GM19043 (cell line): ENCODE results near the gene LILRB3.
"Not testable (repeated sequence)": the region's sequence is repeated elsewhere in the genome, so short reads cannot be mapped to it uniquely, and the experiment has no call there.

Experiments
- ATAC-seq: cut with Tn5 transposase; IDR thresholded peaks from one replicate; pipeline ENCODE4 v1.9.1; 2021; ENCODE audit warnings: low read depth; ENCODE audit not compliant: unreplicated experiment

LILRB3 gene

GRCh38 chr19:54214217-54214616 lies 8.6 kb downstream of the LILRB3 start:
- not testable (repeated sequence) for ATAC-seq

- ATAC-seq = no peak
Measured at GRCh38 chr19:54211235-54211634, 11.6 kb downstream of the LILRB3 start.

DNA sequence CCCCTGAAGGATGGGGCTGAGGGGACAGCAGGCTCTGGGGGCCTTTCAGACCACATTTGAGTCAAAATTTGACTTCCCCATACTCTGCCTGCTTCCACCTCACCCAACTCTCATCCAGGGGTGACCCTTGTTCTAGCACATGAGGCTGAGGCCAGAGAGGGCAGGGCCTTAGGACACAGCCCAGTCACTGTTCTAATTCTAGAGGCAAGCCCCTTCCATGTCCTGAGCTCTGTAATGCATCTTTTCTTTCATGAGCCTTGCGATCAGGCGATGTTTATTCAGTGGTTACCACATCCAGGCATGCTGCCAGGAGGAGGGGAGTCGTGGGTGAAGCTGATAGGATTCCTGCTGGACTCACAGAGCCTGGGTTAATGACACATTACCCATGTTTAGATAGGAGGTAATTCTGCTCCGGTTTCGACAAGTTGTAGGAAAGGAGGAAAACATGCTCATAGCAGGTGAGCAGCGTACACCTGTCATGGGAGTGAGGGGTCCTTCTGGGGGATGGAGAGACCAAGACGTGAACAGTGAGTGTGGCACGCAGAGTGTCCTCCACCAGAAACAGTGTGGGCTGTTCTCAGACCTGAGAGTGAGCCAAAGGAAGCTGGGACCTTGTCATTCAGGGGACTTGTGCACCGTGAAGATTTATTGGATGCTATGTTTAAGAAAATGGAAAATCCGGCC lies 12.9 kb downstream of the LILRB3 start:
- ATAC-seq = no peak

GRCh38 chr19:54209058-54209810 lies 13.6 kb downstream of the LILRB3 start:
- ATAC-seq = no peak

- no peak for ATAC-seq
Measured at GRCh38 chr19:54208784-54209057, 14.1 kb downstream of the LILRB3 start.

GRCh38 chr19:54207983-54208783 lies 14.6 kb downstream of the LILRB3 start:
- peak; percentile 39 for ATAC-seq

- no peak for ATAC-seq
Measured at GRCh38 chr19:54207676-54207982, 15.2 kb downstream of the LILRB3 start.

DNA sequence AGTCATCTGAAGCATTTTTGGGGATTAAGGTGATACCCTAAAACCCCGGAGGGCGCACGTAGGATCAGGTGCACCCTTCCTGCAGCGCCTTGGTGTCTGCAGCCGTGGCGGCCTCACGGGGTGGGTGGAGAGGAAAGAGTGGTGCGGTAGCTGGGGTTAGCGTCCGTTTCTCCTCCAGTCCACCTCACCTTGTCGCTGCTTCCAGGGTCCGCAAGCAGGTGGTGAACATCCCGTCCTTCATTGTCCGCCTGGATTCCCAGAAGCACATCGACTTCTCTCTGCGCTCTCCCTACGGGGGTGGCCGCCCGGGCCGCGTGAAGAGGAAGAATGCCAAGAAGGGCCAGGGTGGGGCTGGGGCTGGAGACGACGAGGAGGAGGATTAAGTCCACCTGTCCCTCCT lies 15.6 kb downstream of the LILRB3 start:
- not testable (repeated sequence) for ATAC-seq

- ATAC-seq = no peak
Measured at GRCh38 chr19:54206831-54207177, 16.0 kb downstream of the LILRB3 start.

DNA sequence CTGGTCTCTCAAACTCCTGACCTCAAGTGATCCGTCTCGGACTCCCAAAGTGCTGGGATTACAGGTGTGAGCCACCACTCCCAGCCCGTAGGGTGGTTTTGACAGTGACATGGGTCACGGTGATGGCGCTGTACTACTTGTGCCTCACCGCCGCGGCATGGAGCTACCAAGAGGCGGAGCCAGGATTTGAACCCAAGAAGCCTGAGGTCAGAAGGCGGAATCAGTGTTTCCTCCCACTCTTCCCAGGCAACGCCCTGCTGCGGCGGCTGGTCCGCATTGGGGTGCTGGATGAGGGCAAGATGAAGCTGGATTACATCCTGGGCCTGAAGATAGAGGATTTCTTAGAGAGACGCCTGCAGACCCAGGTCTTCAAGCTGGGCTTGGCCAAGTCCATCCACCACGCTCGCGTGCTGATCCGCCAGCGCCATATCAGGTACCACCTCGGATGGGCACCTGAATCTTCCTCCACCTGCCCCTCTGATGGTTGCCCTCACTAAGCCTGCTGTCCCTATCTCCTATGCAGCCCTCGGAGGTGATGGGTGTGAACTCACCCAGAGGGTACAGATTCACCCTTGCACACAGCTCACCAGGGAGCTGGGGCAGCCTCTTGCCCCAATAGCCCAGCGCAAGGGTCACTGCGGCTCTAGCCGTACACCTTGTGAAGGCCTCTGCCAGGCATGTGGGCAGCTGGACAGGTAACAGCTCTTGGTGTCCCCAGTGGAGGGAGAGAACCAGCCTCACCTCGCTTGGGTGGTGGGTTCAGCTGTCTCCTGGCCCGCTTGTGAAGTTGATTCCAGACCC lies 16.6 kb downstream of the LILRB3 start:
- no peak for ATAC-seq

GRCh38 chr19:54204767-54205468 lies 17.9 kb downstream of the LILRB3 start:
- ATAC-seq = no peak

GRCh38 chr19:54203151-54203611 lies 19.6 kb downstream of the LILRB3 start:
- ATAC-seq = no peak

GRCh38 chr19:54201980-54202379 lies 20.8 kb downstream of the LILRB3 start:
- ATAC-seq = no peak

- peak; percentile 9 for ATAC-seq
Measured at GRCh38 chr19:54201172-54201701, 21.6 kb downstream of the LILRB3 start.

DNA sequence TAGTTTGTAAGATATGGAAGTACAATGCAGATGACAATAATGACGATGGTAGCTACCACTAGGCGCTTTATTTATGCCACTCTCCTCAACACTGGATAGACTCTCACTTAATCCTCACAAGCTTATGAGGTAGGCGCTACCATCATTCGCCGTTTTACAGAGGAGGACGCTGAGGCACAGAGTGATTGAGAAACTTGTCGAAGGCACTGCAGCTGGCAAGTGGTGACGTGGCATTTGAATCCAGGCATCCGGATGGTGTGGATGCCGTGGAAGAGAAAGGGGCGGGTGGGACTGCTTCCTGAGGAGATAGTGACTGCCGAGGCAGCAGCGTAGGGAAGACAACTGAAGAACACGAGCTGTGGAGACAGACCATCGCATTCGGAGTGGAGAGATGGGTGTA lies 23.4 kb downstream of the LILRB3 start:
- no peak for ATAC-seq

- ATAC-seq = no peak
Measured at GRCh38 chr19:54197121-54197520, 25.7 kb downstream of the LILRB3 start.

DNA sequence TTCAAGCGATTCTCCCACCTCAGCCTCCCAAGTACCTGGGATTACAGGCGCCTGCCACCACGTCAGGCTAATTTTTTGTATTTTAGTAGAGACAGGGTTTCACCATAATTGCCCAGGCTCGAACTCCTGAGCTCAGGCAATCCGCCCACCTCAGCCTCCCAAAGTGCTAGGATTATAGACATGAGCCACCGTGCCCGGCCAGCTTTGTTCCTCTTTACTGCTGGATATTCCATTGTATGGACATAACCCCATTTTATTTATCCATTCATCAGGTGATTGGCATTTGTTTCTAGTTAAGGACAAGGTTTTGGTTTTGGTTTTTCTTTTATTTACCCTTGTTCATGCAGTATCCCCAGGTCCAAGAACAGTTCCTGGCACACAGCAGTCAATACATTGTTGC lies 26.3 kb downstream of the LILRB3 start:
- no peak for ATAC-seq

DNA sequence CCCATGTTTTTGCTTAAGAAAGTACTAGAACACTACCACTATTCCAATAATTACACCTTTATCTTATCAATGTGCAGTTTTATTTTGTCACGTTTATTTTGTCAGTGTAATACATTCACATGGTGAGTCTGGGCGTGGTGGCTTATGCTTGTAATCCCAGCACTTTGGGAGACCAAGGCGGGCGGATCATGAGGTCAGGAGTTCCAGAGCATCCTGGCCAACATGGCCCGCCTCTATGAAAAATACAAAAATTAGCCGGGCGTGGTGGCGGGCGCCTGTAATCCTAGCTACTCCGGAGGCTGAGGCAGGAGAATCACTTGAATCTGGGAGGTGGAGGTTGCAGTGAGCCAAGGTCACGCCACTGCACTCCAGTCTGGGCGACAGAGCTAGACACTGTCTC lies 28.3 kb downstream of the LILRB3 start:
- ATAC-seq = not testable (repeated sequence)

- no peak for ATAC-seq
Measured at GRCh38 chr19:54193011-54193410, 29.8 kb downstream of the LILRB3 start.

DNA sequence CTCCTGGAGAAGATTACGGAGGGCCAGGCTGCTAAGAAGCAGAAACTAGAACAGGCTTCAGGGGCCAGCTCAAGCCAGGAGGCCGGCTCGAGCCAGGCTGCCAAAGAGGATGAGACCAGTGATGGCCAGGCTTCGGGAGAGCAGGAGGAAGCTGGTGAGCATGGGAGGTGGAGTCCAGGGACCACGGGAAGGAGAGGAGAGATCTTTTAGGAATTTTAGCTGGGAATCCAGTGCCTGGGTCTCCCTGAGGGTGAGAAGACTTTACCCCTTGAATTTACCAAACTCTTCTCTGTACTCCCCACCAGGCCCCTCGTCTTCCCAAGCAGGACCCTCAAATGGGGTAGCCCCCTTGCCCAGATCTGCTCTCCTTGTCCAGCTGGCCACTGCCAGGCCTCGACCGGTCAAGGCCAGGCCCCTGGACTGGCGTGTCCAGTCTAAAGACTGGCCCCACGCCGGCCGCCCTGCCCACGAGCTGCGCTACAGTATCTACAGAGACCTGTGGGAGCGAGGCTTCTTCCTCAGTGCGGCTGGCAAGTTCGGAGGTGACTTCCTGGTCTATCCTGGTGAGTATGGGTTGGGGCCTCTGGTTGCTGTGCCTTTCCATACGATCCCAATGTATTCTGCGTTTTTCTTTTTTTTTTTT lies 30.9 kb downstream of the LILRB3 start:
- no peak for ATAC-seq
